AG04449 (cell line): Measurements from ENCODE around the gene UBN2.
"Not testable (repeated sequence)": the region's sequence is repeated elsewhere in the genome, so short reads cannot be mapped to it uniquely, and the experiment has no call there.

Source experiments
- CTCF ChIA-PET: fragments of 350-600 bp; formaldehyde crosslinking; extraction: SDS; loops from one replicate; lab custom pipeline; 2021; ENCODE audit warnings: antibody characterized with exemption; lab: Yijun Ruan, JAX
- POLR2A ChIA-PET: fragments of 400-600, 350-600 bp; formaldehyde crosslinking; extraction: SDS; loops from one replicate; lab custom pipeline; 2020; ENCODE audit warnings: antibody characterized with exemption, inconsistent platforms; lab: Yijun Ruan, JAX
- DNase-seq: peaks from one replicate; pipeline ENCODE4 v3.0.0-alpha.2; 2010; ENCODE audit warnings: low read depth, low spot score
- H3K4me3 ChIP-seq: 2 replicates; pipeline ENCODE4 v1.5.1; 2011; ENCODE audit warnings: low read depth, mild to moderate bottlenecking, control low read depth, low read length
- CTCF ChIP-seq: IDR thresholded peaks from one replicate; pipeline ENCODE4 v1.5.1; 2011; ENCODE audit warnings: mild to moderate bottlenecking, moderate library complexity, low read length, control low read depth, inconsistent platforms; ENCODE audit not compliant: insufficient read depth; ENCODE audit errors: missing control alignments

Gene UBN2

GRCh38 chr7:139299296-139299695, 68.3 kb downstream of the UBN2 start:
- ChIA-PET POLR2A (no interaction called here), CTCF (no interaction called here)
- no peak for DNase-seq
- H3K4me3 ChIP-seq = no peak overlapping the region
- no peak for TF ChIP-seq CTCF

- ChIA-PET CTCF (no interaction called here), POLR2A (no interaction called here)
- no peak for DNase-seq
Observed at GRCh38 chr7:139300390-139300789, 69.4 kb downstream of the UBN2 start.

GRCh38 chr7:139304517-139304916, 73.5 kb downstream of the UBN2 start:
- CTCF ChIA-PET = interaction anchor here (0.6 to 0.7 kb wide), 2 partner anchors 16 to 206 kb away, joined by 3 read pairs; no protein-coding TSS in a partner anchor
- no peak for TF ChIP-seq CTCF

More at GRCh38 chr7:139300390-139300789, 69.4 kb downstream of the UBN2 start:
- H3K4me3 ChIP-seq = no peak overlapping the region
- no peak for TF ChIP-seq CTCF

GRCh38 chr7:139317939-139318505, 87.0 kb downstream of the UBN2 start:
- no peak overlapping the region for H3K4me3 ChIP-seq
- ChIA-PET POLR2A (no interaction called here), CTCF (no interaction called here)
- no peak for TF ChIP-seq CTCF
- no peak for DNase-seq

More at GRCh38 chr7:139304517-139304916, 73.5 kb downstream of the UBN2 start:
- DNase-seq = no peak
- H3K4me3 ChIP-seq = no peak overlapping the region
- POLR2A ChIA-PET = no interaction called here

- no peak for DNase-seq
- peak; percentile 35 for TF ChIP-seq CTCF
- CTCF ChIA-PET = interaction anchor here (0.7 to 2.2 kb wide), 7 partner anchors 10 to 27 kb away, joined by 3 to 7 read pairs (median 3); no protein-coding TSS in a partner anchor
- POLR2A ChIA-PET = no interaction called here
- H3K4me3 ChIP-seq = no peak overlapping the region
Observed at GRCh38 chr7:139321071-139321745, 90.2 kb downstream of the UBN2 start.

GRCh38 chr7:139324709-139325108, 93.7 kb downstream of the UBN2 start:
- DNase-seq, POLR2A ChIA-PET, H3K4me3 ChIP-seq: not testable (repeated sequence)
- CTCF ChIA-PET = interaction anchor here (1.2 to 2.3 kb wide), 2 partner anchors 10 to 13 kb away, joined by 4 to 5 read pairs; no protein-coding TSS in a partner anchor
